Gastroesophageal sphincter (tissue), 4 donors: ENCODE data around the gene CCL13. TPM values are rescaled to one million over a fixed set of nuclear protein-coding genes. Genes with fewer than 3 reads are reported as not detected.

Experiments
- ATAC-seq: fragments of 150-250 bp; one replicate; pipeline ENCODE4 v1.9.1; 2016; ENCODE audit warnings: mild to moderate bottlenecking, moderate library complexity
- H3K27ac ChIP-seq, 4 donors: fragments of 200-600 bp; sonication (generic) in 3 of 4; 1 replicate in 3 of 4; 2 replicates in 1 of 4; pipeline ENCODE4 v1.5.1; 2016 to 2019
- H3K27me3 ChIP-seq: fragments of 200-600 bp; sonication (generic); one replicate; pipeline ENCODE4 v1.5.1; 2019
- H3K36me3 ChIP-seq, 2 donors: fragments of 200-600 bp; sonication (generic); one replicate each; pipeline ENCODE4 v1.5.1; 2019; ENCODE audit warnings: control low read depth in 1 of 2
- H3K4me1 ChIP-seq, 3 donors: fragments of 200-600 bp; sonication (generic); 1 replicate in 2 of 3; 2 replicates in 1 of 3; pipeline ENCODE4 v1.5.1; 2016 to 2019; ENCODE audit warnings: control low read depth in 2 of 3
- H3K4me3 ChIP-seq, 2 donors: fragments of 200-600 bp; sonication (generic); one replicate each; pipeline ENCODE4 v1.5.1; 2019; ENCODE audit warnings: mild to moderate bottlenecking in 1 of 2, moderate library complexity in 1 of 2
- H3K9me3 ChIP-seq, 3 donors: fragments of 200-600 bp; sonication (generic); one replicate each; pipeline ENCODE4 v1.5.1; 2017 to 2019; ENCODE audit warnings: control low read depth in 2 of 3
- CTCF ChIP-seq, 4 experiments: fragments of 200-600 bp in 2 of 4; fragments of 450-650 bp in 2 of 4; sonication (generic) in 1 of 4; IDR thresholded peaks; one replicate each; pipeline ENCODE4 v1.5.1; 2017 to 2019; ENCODE audit warnings: antibody characterized with exemption in 4 of 4, mild to moderate bottlenecking in 2 of 4, moderate library complexity in 2 of 4
- EP300 ChIP-seq: sonication (generic); formaldehyde crosslinking; IDR thresholded peaks from one replicate; pipeline ENCODE4 v1.6.1; 2017; ENCODE audit warnings: antibody characterized with exemption, mild to moderate bottlenecking
- POLR2A ChIP-seq, 2 donors: fragments of 450-650 bp; IDR thresholded peaks; one replicate each; pipeline ENCODE4 v1.6.1; 2017; ENCODE audit warnings: antibody characterized with exemption in 2 of 2, mild to moderate bottlenecking in 2 of 2, moderate library complexity in 1 of 2
- POLR2AphosphoS5 ChIP-seq: sonication (generic); formaldehyde crosslinking; IDR thresholded peaks from one replicate; pipeline ENCODE4 v1.6.1; 2017; ENCODE audit warnings: antibody characterized with exemption
- WGBS, 2 donors: methylation state at CpG; one replicate each; pipeline ENCODE4 v1.1.5; 2018; ENCODE audit warnings: low coverage in 1 of 2; 5-methylcytosine and 5-hydroxymethylcytosine counted together
- total RNA-seq, 4 donors: library from RNA; depleted of rRNA; stranded (reverse); fragments of >200 nt; gene quantifications; one replicate each; pipeline ENCODE4 v1.1.0, GENCODE V29; 2016

Gene CCL13
- total RNA-seq, result 1 to 10 TPM in 3 of 4 donors, not detected in 1; 1.7 to 4.3 (median 2.3) TPM

DNA sequence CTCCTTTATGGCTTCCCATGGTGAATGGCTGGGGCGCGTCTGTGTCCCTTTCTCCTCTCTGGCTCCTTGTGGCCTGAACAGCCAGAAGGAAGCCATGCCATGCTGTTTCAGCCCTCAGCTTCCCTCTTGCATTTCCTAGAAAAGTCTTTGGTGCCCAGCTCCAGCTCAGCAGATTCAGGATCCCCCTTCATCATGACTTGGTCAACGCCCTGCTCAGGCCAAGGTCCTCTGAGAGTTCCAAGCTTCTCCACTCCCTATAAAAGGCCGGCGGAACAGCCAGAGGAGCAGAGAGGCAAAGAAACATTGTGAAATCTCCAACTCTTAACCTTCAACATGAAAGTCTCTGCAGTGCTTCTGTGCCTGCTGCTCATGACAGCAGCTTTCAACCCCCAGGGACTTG is at the start of gene CCL13:
Gene CCL13, plus strand, starts transcription at position 287 of the 400 bp plus-strand sequence. Its CDS starts 47 bp downstream, at position 334.
- ATAC-seq, result peak; percentile 57
- no peak for TF ChIP-seq CTCF (IDR thresholded peaks at IDR 0.05)
- no peak for TF ChIP-seq EP300
- TF ChIP-seq POLR2AphosphoS5, result no peak
- TF ChIP-seq POLR2A (IDR thresholded peaks at IDR 0.05), result no peak
- Histone ChIP-seq H3K27ac (peak within 1 kb of the TSS in 2 of 4 donors; percentile 14 to 19), H3K36me3 (no peaks in the 10 kb centered on the region), H3K4me1 (no peaks in the 10 kb centered on the region), H3K27me3 (no peaks in the 10 kb centered on the region), H3K4me3 (no peak within 1 kb of the TSS), H3K9me3 (peaks cover 0 to 17% (median 0%) of the 10 kb centered on the region in 3 donors)
- 93 to 100% methylated on average over 1 to 5 of the region's 5 CpGs for WGBS, 2 donors

GRCh38 chr17:34307110-34307509 is 49.2 kb upstream of the CCL13 start:
- WGBS, 2 donors, result 30 to 50% methylated on average over 1 to 3 of the region's 3 CpGs
- peak; percentile 58 for ATAC-seq
- Histone ChIP-seq H3K4me3 (no peak overlapping the region), H3K27me3 (no peaks in the 10 kb centered on the region), H3K9me3 (no peaks in the 10 kb centered on the region), H3K4me1 (peaks cover 0 to 22% (median 0%) of the 10 kb centered on the region in 3 donors), H3K27ac (peak overlapping the region in 1 of 4 donors; percentile 25), H3K36me3 (no peaks in the 10 kb centered on the region)
- TF ChIP-seq POLR2A (IDR thresholded peaks at IDR 0.05) (no peak), POLR2AphosphoS5 (peak; percentile 13), CTCF (IDR thresholded peaks at IDR 0.05) (no peak), EP300 (no peak)

- Histone ChIP-seq H3K4me1 (peaks cover 0 to 33% (median 5%) of the 10 kb centered on the region in 3 donors), H3K27me3 (no peaks in the 10 kb centered on the region), H3K9me3 (no peaks in the 10 kb centered on the region), H3K27ac (no peak overlapping the region), H3K4me3 (no peak overlapping the region), H3K36me3 (no peaks in the 10 kb centered on the region)
- TF ChIP-seq CTCF (IDR thresholded peaks at IDR 0.05) (no peak), POLR2AphosphoS5 (no peak), EP300 (no peak), POLR2A (IDR thresholded peaks at IDR 0.05) (no peak)
- no peak for ATAC-seq
These were observed 47.9 kb upstream of the CCL13 start for GRCh38 chr17:34308371-34308770.

GRCh38 chr17:34311291-34311690 is 45.0 kb upstream of the CCL13 start:
- ATAC-seq, result no peak
- Histone ChIP-seq H3K27ac (no peak overlapping the region), H3K36me3 (no peaks in the 10 kb centered on the region), H3K27me3 (no peaks in the 10 kb centered on the region), H3K4me3 (no peak overlapping the region), H3K9me3 (no peaks in the 10 kb centered on the region), H3K4me1 (peaks cover 0 to 42% (median 5%) of the 10 kb centered on the region in 3 donors)
- WGBS, 2 donors, result 62 to 68% methylated on average over 7 of the region's 7 CpGs
- no peak for TF ChIP-seq POLR2AphosphoS5
- TF ChIP-seq POLR2A (IDR thresholded peaks at IDR 0.05), result no peak
- no peak for TF ChIP-seq EP300
- TF ChIP-seq CTCF (IDR thresholded peaks at IDR 0.05), result no peak

DNA sequence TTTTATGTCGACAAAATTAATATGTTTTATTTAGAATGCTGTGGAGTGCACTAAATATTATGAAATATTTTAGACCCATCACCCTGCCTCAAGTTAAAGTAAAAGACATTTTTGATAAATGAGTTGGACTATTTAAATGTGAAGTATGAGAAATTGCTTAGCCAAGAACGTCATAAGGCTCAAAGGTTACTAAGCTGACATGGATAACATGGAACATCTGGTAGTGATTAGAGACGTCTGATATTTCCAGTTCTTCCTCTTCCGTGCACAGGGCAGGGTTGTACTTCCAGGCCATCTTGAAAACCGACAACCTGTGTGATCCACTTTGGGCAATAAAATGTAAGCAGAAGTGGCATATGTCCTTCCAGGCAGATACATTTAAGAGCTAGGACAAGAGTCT is 44.2 kb upstream of the CCL13 start:
- TF ChIP-seq POLR2AphosphoS5, result peak; percentile 78
- no peak for TF ChIP-seq POLR2A (IDR thresholded peaks at IDR 0.05)
- no peak for TF ChIP-seq CTCF (IDR thresholded peaks at IDR 0.05)
- Histone ChIP-seq H3K4me1 (peaks cover 0 to 34% (median 5%) of the 10 kb centered on the region in 3 donors), H3K27ac (peak overlapping the region; percentile 65 to 82 (median 74)), H3K4me3 (no peak overlapping the region), H3K36me3 (no peaks in the 10 kb centered on the region), H3K27me3 (no peaks in the 10 kb centered on the region), H3K9me3 (no peaks in the 10 kb centered on the region)
- ATAC-seq, result peak; percentile 79
- 23 to 37% methylated on average over 5 of the region's 5 CpGs for WGBS, 2 donors
